Panc1 (cell line): Measurements from ENCODE around the gene RASA3. TPM values are rescaled to one million over a fixed set of nuclear protein-coding genes. Genes with fewer than 3 reads are reported as not detected.

Source experiments
- ATAC-seq: fragments of 200-7000 bp; cut with Tn5 transposase; 2 replicates; pipeline ENCODE4 v1.9.1; 2020; ENCODE audit warnings: mild to moderate bottlenecking, moderate library complexity
- BruUV-seq: library from RNA; stranded (reverse); fragments of 400-500 nt; replicated peaks from 2 replicates; lab custom pipeline; 2021; lab: Mats Ljungman, UMichigan
- CTCF ChIA-PET: fragments of 300-600 bp; sonication (Branson Sonifier 250); formaldehyde crosslinking; loops from one replicate; lab custom pipeline; 2022; ENCODE audit warnings: antibody characterized with exemption; lab: Charles Lee
- POLR2A ChIA-PET: fragments of 300-600 bp; sonication (Branson Sonifier 250); formaldehyde crosslinking; loops from one replicate; lab custom pipeline; 2022; ENCODE audit warnings: antibody characterized with exemption; lab: Charles Lee
- DNase-seq: peaks from one replicate; pipeline ENCODE4 v3.0.0-alpha.2; 2010; ENCODE audit warnings: low read depth, low spot score
- H3K27ac ChIP-seq: 2 replicates; pipeline ENCODE4 v1.5.1; 2011; ENCODE audit warnings: mild to moderate bottlenecking, low read length, inconsistent platforms
- H3K27me3 ChIP-seq: fragments of 200-500 bp; sonication (Bioruptor generic); 2 replicates; pipeline ENCODE4 v1.6.0; 2014; ENCODE audit warnings: low read length, inconsistent platforms; ENCODE audit not compliant: control insufficient read depth, insufficient read depth
- H3K36me3 ChIP-seq: fragments of 200-500 bp; sonication (Bioruptor generic); 2 replicates; pipeline ENCODE4 v1.5.1; 2014; ENCODE audit warnings: inconsistent platforms, mild to moderate bottlenecking, low read length, moderate library complexity; ENCODE audit not compliant: control insufficient read depth, insufficient read depth
- H3K4me1 ChIP-seq: 2 replicates; pipeline ENCODE4 v1.5.1; 2011; ENCODE audit warnings: inconsistent platforms, mild to moderate bottlenecking, low read length, moderate library complexity; ENCODE audit not compliant: control insufficient read depth, insufficient read depth
- H3K4me3 ChIP-seq, 2 experiments: 2 replicates each; pipeline ENCODE4 v1.5.1; 2011 to 2012; ENCODE audit warnings: low read depth in 2 of 2, low read length in 2 of 2, mild to moderate bottlenecking in 2 of 2, inconsistent platforms in 1 of 2, moderate library complexity in 1 of 2
- H3K9me3 ChIP-seq: fragments of 200-500 bp; sonication (Bioruptor generic); 2 replicates; pipeline ENCODE4 v1.5.1; 2014; ENCODE audit warnings: low read depth, mild to moderate bottlenecking, inconsistent platforms, low read length, moderate library complexity; ENCODE audit not compliant: control insufficient read depth, insufficient read depth
- CTCF ChIP-seq: fragments of 450-650 bp; IDR thresholded peaks from 2 replicates; pipeline ENCODE4 v1.5.1; 2017; ENCODE audit warnings: mild to moderate bottlenecking
- POLR2AphosphoS5 ChIP-seq: IDR thresholded peaks from 2 replicates; pipeline ENCODE4 v1.6.1; 2012; ENCODE audit warnings: mild to moderate bottlenecking, low read depth, low read length, moderate library complexity
- REST ChIP-seq, 2 experiments: IDR thresholded peaks; 2 replicates each; pipeline ENCODE4 v1.6.1; 2011 to 2012; ENCODE audit warnings: low read depth in 2 of 2, control low read depth in 1 of 2, low read length in 1 of 2, mild to moderate bottlenecking in 1 of 2, moderate library complexity in 1 of 2; ENCODE audit not compliant: insufficient read depth in 1 of 2
- SIN3A ChIP-seq: IDR thresholded peaks from 2 replicates; pipeline ENCODE4 v1.6.1; 2012; ENCODE audit warnings: low read depth, mild to moderate bottlenecking, low read length, moderate library complexity, borderline replicate concordance; ENCODE audit not compliant: insufficient read depth
- TCF7L2 ChIP-seq: IDR thresholded peaks from 2 replicates; pipeline ENCODE4 v1.6.1; 2011; ENCODE audit warnings: mild to moderate bottlenecking, low read depth, low read length, inconsistent platforms
- in situ Hi-C: cut with HindIII; loops from 2 replicates; pipeline ENCODE4 v1.10.0; 2016; ENCODE audit warnings: low sequenced_read_pairs, low pct_unique_long_range_greater_than_20kb
- intact Hi-C: fragments of 100-400 bp; cut with micrococcal nuclease; formaldehyde crosslinking; loops from one replicate; pipeline ENCODE4 v1.10.0; 2022; ENCODE audit not compliant: unreplicated experiment
- total RNA-seq: library from RNA; stranded (reverse); gene quantifications from one replicate; pipeline ENCODE4 v1.2.1, GENCODE V29; 2021; ENCODE audit not compliant: unreplicated experiment

Gene RASA3
- total RNA-seq, 1 experiment from 2014 or later = 33.7 TPM

- POLR2A ChIA-PET = no interaction called here
- peak; percentile 37; the same call in 1 of the 2 replicates for ATAC-seq
- CTCF ChIA-PET = no interaction called here
- Histone ChIP-seq H3K36me3 (no peaks in the 10 kb centered on the region), H3K4me3 (no peak overlapping the region), H3K4me1 (peaks cover 17% of the 10 kb centered on the region), H3K27me3 (no peaks in the 10 kb centered on the region), H3K27ac (peak overlapping the region; percentile 51), H3K9me3 (no peaks in the 10 kb centered on the region)
- intact Hi-C loops = no loop called here
- TF ChIP-seq REST (IDR thresholded peaks at IDR 0.05; ENCODE audit: insufficient read depth in 1 of 2, low read depth in 2 of 2, low read length in 1 of 2) = no peak
- TF ChIP-seq CTCF = no peak
- TF ChIP-seq TCF7L2 = no peak
- TF ChIP-seq SIN3A = no peak
- TF ChIP-seq POLR2AphosphoS5 = no peak
- in situ Hi-C loops = no loop called here
- no peak for DNase-seq
- BruUV-seq = no TSS peak
Measured at GRCh38 chr13:114057166-114058050, 75.0 kb downstream of the RASA3 start.

GRCh38 chr13:114056205-114057013 is 76.0 kb downstream of the RASA3 start:
- Histone ChIP-seq H3K9me3 (no peaks in the 10 kb centered on the region), H3K4me1 (peaks cover 17% of the 10 kb centered on the region), H3K27me3 (no peaks in the 10 kb centered on the region), H3K36me3 (no peaks in the 10 kb centered on the region), H3K27ac (peak overlapping the region; percentile 51; the same call in 1 of the 2 replicates), H3K4me3 (no peak overlapping the region)
- BruUV-seq = no TSS peak
- in situ Hi-C loops = no loop called here
- ChIA-PET POLR2A (no interaction called here), CTCF (no interaction called here)
- intact Hi-C loops = no loop called here
- DNase-seq = no peak
- no peak for ATAC-seq
- no peak for TF ChIP-seq SIN3A
- TF ChIP-seq TCF7L2 = no peak
- TF ChIP-seq POLR2AphosphoS5 = no peak
- TF ChIP-seq CTCF = no peak
- no peak for TF ChIP-seq REST (IDR thresholded peaks at IDR 0.05; ENCODE audit: insufficient read depth in 1 of 2, low read depth in 2 of 2, low read length in 1 of 2)
